Measurements from ENCODE around the gene ZFP36L1. TPM values are rescaled to one million over a fixed set of nuclear protein-coding genes. Genes with fewer than 3 reads are reported as not detected.
A peak's percentile ranks its signal among the peaks of the same experiment; 100 is the strongest.

ZFP36L1 gene
- total and polyA plus RNA-seq, 2 of the 13 experiments (the other 11 are each of a cell fraction or from before 2014, with no cell fraction given), result 7.4 to 10.2 TPM

DNA sequence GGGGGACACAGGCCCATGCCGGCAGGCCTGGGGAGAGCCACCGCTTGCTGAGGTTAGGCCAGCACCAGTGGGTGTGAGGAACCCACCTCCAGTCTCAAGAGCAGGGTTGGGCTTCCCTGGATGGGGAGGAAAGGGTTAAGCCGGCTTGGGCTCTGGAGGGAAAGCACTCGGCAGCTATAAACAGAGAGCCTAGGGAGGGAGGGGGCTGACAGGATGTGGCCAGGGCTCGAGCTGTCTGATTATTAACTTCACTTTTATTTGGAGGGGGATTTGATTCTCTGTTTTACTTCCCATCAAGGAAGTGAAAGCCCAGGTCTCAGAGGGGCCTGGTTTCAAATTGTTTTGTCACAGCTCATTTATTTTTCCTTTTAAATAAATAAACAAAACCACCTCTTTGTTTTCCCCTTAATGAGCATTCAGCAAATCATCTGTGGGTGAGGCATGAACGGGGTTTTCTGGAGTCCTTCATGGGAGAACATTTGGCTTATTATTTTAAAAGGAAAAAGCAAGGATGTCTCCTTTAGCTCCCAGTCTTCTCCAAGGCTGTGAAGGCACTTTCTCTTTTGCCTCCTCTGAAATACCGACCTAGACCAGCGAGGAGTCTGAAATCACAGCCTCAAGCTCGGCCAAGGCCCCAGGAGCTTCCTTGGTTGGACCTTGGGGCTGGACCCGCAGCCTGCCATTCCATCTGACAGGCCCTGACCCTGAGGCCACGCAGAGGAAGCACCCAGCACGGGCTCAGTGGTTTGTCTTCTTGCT is 21.9 kb upstream of the ZFP36L1 start (continued):
- TF ChIP-seq RERE (CRISPR knock-in tag; IDR thresholded peaks at IDR 0.05; ENCODE audit: low read depth), result no peak
- TF ChIP-seq TOPORS (CRISPR knock-in tag; IDR thresholded peaks at IDR 0.05), result no peak
- TF ChIP-seq ATM (IDR thresholded peaks at IDR 0.05; ENCODE audit: borderline replicate concordance), result no peak
- 0 out of 2 replicates have a peak, but pooled peaks have one; percentile 16 for TF ChIP-seq PRDM15 (CRISPR knock-in tag; IDR thresholded peaks at IDR 0.05)
- no peak for TF ChIP-seq MIXL1 (CRISPR knock-in tag; IDR thresholded peaks at IDR 0.05)
- no peak for TF ChIP-seq ZSCAN20 (CRISPR knock-in tag; IDR thresholded peaks at IDR 0.05; ENCODE audit: borderline replicate concordance)
- TF ChIP-seq, protein P1, sequence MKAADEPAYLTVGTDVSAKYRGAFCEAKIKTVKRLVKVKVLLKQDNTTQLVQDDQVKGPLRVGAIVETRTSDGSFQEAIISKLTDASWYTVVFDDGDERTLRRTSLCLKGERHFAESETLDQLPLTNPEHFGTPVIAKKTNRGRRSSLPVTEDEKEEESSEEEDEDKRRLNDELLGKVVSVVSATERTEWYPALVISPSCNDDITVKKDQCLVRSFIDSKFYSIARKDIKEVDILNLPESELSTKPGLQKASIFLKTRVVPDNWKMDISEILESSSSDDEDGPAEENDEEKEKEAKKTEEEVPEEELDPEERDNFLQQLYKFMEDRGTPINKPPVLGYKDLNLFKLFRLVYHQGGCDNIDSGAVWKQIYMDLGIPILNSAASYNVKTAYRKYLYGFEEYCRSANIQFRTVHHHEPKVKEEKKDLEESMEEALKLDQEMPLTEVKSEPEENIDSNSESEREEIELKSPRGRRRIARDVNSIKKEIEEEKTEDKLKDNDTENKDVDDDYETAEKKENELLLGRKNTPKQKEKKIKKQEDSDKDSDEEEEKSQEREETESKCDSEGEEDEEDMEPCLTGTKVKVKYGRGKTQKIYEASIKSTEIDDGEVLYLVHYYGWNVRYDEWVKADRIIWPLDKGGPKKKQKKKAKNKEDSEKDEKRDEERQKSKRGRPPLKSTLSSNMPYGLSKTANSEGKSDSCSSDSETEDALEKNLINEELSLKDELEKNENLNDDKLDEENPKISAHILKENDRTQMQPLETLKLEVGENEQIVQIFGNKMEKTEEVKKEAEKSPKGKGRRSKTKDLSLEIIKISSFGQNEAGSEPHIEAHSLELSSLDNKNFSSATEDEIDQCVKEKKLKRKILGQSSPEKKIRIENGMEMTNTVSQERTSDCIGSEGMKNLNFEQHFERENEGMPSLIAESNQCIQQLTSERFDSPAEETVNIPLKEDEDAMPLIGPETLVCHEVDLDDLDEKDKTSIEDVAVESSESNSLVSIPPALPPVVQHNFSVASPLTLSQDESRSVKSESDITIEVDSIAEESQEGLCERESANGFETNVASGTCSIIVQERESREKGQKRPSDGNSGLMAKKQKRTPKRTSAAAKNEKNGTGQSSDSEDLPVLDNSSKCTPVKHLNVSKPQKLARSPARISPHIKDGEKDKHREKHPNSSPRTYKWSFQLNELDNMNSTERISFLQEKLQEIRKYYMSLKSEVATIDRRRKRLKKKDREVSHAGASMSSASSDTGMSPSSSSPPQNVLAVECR (CRISPR knock-in tag; IDR thresholded peaks at IDR 0.05; ENCODE audit: borderline replicate concordance), result peak; percentile 58; the same call in 1 of the 2 replicates
- peak; percentile 51; the same call in 1 of the 2 replicates for TF ChIP-seq FOXK1 (CRISPR knock-in tag; IDR thresholded peaks at IDR 0.05; ENCODE audit: borderline replicate concordance, low read depth)
- TF ChIP-seq ZSCAN30 (CRISPR knock-in tag; IDR thresholded peaks at IDR 0.05), result no peak
- TF ChIP-seq BCL6 (CRISPR knock-in tag; IDR thresholded peaks at IDR 0.05), result no peak
- no peak for TF ChIP-seq NRL (CRISPR knock-in tag; IDR thresholded peaks at IDR 0.05; ENCODE audit: borderline replicate concordance)
- TF ChIP-seq, protein P2, sequence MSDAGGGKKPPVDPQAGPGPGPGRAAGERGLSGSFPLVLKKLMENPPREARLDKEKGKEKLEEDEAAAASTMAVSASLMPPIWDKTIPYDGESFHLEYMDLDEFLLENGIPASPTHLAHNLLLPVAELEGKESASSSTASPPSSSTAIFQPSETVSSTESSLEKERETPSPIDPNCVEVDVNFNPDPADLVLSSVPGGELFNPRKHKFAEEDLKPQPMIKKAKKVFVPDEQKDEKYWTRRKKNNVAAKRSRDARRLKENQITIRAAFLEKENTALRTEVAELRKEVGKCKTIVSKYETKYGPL (CRISPR knock-in tag; IDR thresholded peaks at IDR 0.05), result no peak
- TF ChIP-seq NFYB (CRISPR knock-in tag; IDR thresholded peaks at IDR 0.05), result no peak

Data from HepG2 (cell line).